GM23338 (cell line): Measurements from ENCODE around the gene COTL1. TPM values are rescaled to one million over a fixed set of nuclear protein-coding genes. Genes with fewer than 3 reads are reported as not detected.
A peak's percentile ranks its signal among the peaks of the same experiment; 100 is the strongest.

ENCODE experiments used
- ATAC-seq: fragments of 200-7000 bp; cut with Tn5 transposase; 3 replicates; pipeline ENCODE4 v1.9.1; 2020
- DNase-seq: peaks from one replicate; pipeline ENCODE4 v3.0.0-alpha.2; 2015; ENCODE audit warnings: low spot score
- H2AFZ ChIP-seq: fragments of 200-600 bp; sonication (generic); 2 replicates; pipeline ENCODE4 v1.8.0; 2016; ENCODE audit warnings: antibody characterized with exemption, mild to moderate bottlenecking, moderate library complexity
- H3F3A ChIP-seq: fragments of 200-600 bp; sonication (generic); replicated peaks from 2 replicates; pipeline ENCODE4 v1.8.0; 2017; ENCODE audit warnings: antibody characterized with exemption, mixed run types, low read depth
- H3K27ac ChIP-seq: fragments of 200-600 bp; sonication (generic); 2 replicates; pipeline ENCODE4 v1.6.1; 2016; ENCODE audit warnings: low read depth
- H3K27me3 ChIP-seq: fragments of 200-600 bp; sonication (generic); 2 replicates; pipeline ENCODE4 v1.8.0; 2016; ENCODE audit warnings: mild to moderate bottlenecking, mixed run types, moderate library complexity; ENCODE audit not compliant: insufficient read depth
- H3K36me3 ChIP-seq: fragments of 200-600 bp; sonication (generic); 2 replicates; pipeline ENCODE4 v1.8.0; 2016; ENCODE audit warnings: mild to moderate bottlenecking; ENCODE audit not compliant: insufficient read depth
- H3K4me1 ChIP-seq: fragments of 200-600 bp; sonication (generic); 2 replicates; pipeline ENCODE4 v1.8.0; 2016; ENCODE audit warnings: mild to moderate bottlenecking, moderate library complexity; ENCODE audit not compliant: insufficient read depth
- H3K4me2 ChIP-seq: fragments of 200-600 bp; sonication (generic); 2 replicates; pipeline ENCODE4 v1.7.1; 2017; ENCODE audit warnings: mixed run types
- H3K4me3 ChIP-seq: fragments of 200-600 bp; sonication (generic); 2 replicates; pipeline ENCODE4 v1.6.1; 2016; ENCODE audit warnings: mixed run types
- H3K79me2 ChIP-seq: fragments of 200-600 bp; sonication (generic); replicated peaks from 2 replicates; pipeline ENCODE4 v1.8.0; 2017; ENCODE audit warnings: mild to moderate bottlenecking; ENCODE audit not compliant: insufficient read depth
- H3K9me2 ChIP-seq: fragments of 200-600 bp; sonication (generic); 2 replicates; pipeline ENCODE4 v1.8.0; 2017; ENCODE audit not compliant: insufficient read depth
- H4K20me1 ChIP-seq: fragments of 200-600 bp; sonication (generic); replicated peaks from 2 replicates; pipeline ENCODE4 v1.8.0; 2017; ENCODE audit warnings: mild to moderate bottlenecking; ENCODE audit not compliant: insufficient read depth
- H3K27ac Mint-ChIP-seq: 2 replicates; pipeline ENCODE4 v1.8.0; 2020; ENCODE audit warnings: inconsistent platforms, mild to moderate bottlenecking, moderate library complexity, mixed read lengths
- H3K27me3 Mint-ChIP-seq: 3 replicates; pipeline ENCODE4 v1.8.0; 2022; ENCODE audit warnings: low read depth, mild to moderate bottlenecking, moderate library complexity, mixed read lengths, inconsistent platforms; ENCODE audit not compliant: insufficient read depth, poor library complexity
- H3K36me3 Mint-ChIP-seq: 3 replicates; pipeline ENCODE4 v1.8.0; 2021; ENCODE audit warnings: low read depth, mild to moderate bottlenecking, inconsistent platforms, moderate library complexity, mixed read lengths
- H3K4me1 Mint-ChIP-seq: 3 replicates; pipeline ENCODE4 v1.8.0; 2020; ENCODE audit warnings: mild to moderate bottlenecking, inconsistent platforms, mixed read lengths
- H3K4me3 Mint-ChIP-seq: 3 replicates; pipeline ENCODE4 v1.8.0; 2021; ENCODE audit warnings: moderate library complexity, mild to moderate bottlenecking, inconsistent platforms, mixed read lengths
- H3K9me3 Mint-ChIP-seq: 3 replicates; pipeline ENCODE4 v1.8.0; 2020; ENCODE audit warnings: moderate library complexity, mild to moderate bottlenecking, inconsistent platforms, mixed read lengths
- EZH2 ChIP-seq: fragments of 200-600 bp; sonication (generic); IDR thresholded peaks from one replicate; pipeline ENCODE4 v1.8.0; 2017; ENCODE audit warnings: antibody characterized with exemption, mild to moderate bottlenecking, low read depth; ENCODE audit not compliant: unreplicated experiment
- JUNB ChIP-seq: IDR thresholded peaks from one replicate; pipeline ENCODE4 v1.6.1; 2016; ENCODE audit warnings: antibody characterized with exemption; ENCODE audit not compliant: unreplicated experiment
- NANOG ChIP-seq: IDR thresholded peaks from 2 replicates; pipeline ENCODE4 v1.6.1; 2016; ENCODE audit warnings: antibody characterized with exemption, borderline replicate concordance
- POLR2AphosphoS5 ChIP-seq: IDR thresholded peaks from 2 replicates; pipeline ENCODE4 v1.6.1; 2016; ENCODE audit warnings: antibody characterized with exemption, low read depth
- REST ChIP-seq: IDR thresholded peaks from one replicate; pipeline ENCODE4 v1.6.1; 2018; ENCODE audit warnings: antibody characterized with exemption; ENCODE audit not compliant: unreplicated experiment
- STAT1 ChIP-seq: IDR thresholded peaks from one replicate; pipeline ENCODE4 v1.6.1; 2016; ENCODE audit warnings: antibody characterized with exemption; ENCODE audit not compliant: unreplicated experiment
- ZNF331 ChIP-seq: fragments of 250-450 bp; sonication (Bioruptor Pico); IDR thresholded peaks from 2 replicates; pipeline ENCODE4 v1.5.0; 2020; ENCODE audit warnings: low read depth, mild to moderate bottlenecking, moderate library complexity
- polyA plus RNA-seq: library from polyadenylated mRNA; unstranded; fragments of >200 nt; fragmentation: Nextera tagmentation; extraction: Ambion mirVana; gene quantifications from 2 replicates; pipeline ENCODE4 v1.2.1, GENCODE V29; 2016
- total RNA-seq: library from RNA; depleted of rRNA; stranded (reverse); fragments of >200 nt; shearing (Covaris generic); gene quantifications from 2 replicates; pipeline ENCODE4 v1.2.3, GENCODE V29; 2014
- TF ChIP-seq, protein P1 (sequence below): fragments of 250-450 bp; sonication (Bioruptor Pico); IDR thresholded peaks from 2 replicates; pipeline ENCODE4 v1.5.0; 2020; ENCODE audit warnings: mild to moderate bottlenecking, moderate library complexity
- TF ChIP-seq, protein P2 (sequence below): IDR thresholded peaks from 2 replicates; pipeline ENCODE4 v1.6.1; 2016; ENCODE audit warnings: antibody characterized with exemption

Gene COTL1
- total and polyA plus RNA-seq, 2 experiments from 2014 or later, result 117 to 166 TPM

- TF ChIP-seq EZH2, result no peak
- no peak for TF ChIP-seq POLR2AphosphoS5
- no peak for TF ChIP-seq REST
Observed at GRCh38 chr16:84617041-84617790, 662 bp downstream of the COTL1 start (continued).

- no peak for ATAC-seq
- Mint-ChIP-seq H3K36me3 (peaks cover 14% of the 10 kb centered on the region), H3K4me1 (peaks cover 48% of the 10 kb centered on the region), H3K27me3 (peaks cover 17% of the 10 kb centered on the region), H3K9me3 (no peaks in the 10 kb centered on the region; the same call in 2 of the 3 replicates), H3K27ac (no peak overlapping the region), H3K4me3 (peak overlapping the region; percentile 96)
- H3K4me3 ChIP-seq, result peak overlapping the region; percentile 90
- H3K9me2 ChIP-seq, result no peaks in the 10 kb centered on the region
- DNase-seq, result no peak
- 0 out of 2 replicates have a peak, but pooled peaks cover 10% of the 10 kb centered on the region for H3F3A ChIP-seq
- no peaks in the 10 kb centered on the region; the same call in 1 of the 2 replicates for H3K36me3 ChIP-seq
- H3K4me1 ChIP-seq, result peaks cover 15% of the 10 kb centered on the region
- peaks cover 13% of the 10 kb centered on the region for H3K27me3 ChIP-seq
- peaks cover 25% of the 10 kb centered on the region for H4K20me1 ChIP-seq
- H3K79me2 ChIP-seq, result peaks cover 58% of the 10 kb centered on the region
- no peak overlapping the region for H2AFZ ChIP-seq
- H3K27ac ChIP-seq, result no peak overlapping the region
- peak overlapping the region; percentile 97 for H3K4me2 ChIP-seq
- TF ChIP-seq NANOG, result no peak
- TF ChIP-seq ZNF331 (CRISPR knock-in tag), result no peak
- no peak for TF ChIP-seq POLR2AphosphoS5
- TF ChIP-seq, protein P1, sequence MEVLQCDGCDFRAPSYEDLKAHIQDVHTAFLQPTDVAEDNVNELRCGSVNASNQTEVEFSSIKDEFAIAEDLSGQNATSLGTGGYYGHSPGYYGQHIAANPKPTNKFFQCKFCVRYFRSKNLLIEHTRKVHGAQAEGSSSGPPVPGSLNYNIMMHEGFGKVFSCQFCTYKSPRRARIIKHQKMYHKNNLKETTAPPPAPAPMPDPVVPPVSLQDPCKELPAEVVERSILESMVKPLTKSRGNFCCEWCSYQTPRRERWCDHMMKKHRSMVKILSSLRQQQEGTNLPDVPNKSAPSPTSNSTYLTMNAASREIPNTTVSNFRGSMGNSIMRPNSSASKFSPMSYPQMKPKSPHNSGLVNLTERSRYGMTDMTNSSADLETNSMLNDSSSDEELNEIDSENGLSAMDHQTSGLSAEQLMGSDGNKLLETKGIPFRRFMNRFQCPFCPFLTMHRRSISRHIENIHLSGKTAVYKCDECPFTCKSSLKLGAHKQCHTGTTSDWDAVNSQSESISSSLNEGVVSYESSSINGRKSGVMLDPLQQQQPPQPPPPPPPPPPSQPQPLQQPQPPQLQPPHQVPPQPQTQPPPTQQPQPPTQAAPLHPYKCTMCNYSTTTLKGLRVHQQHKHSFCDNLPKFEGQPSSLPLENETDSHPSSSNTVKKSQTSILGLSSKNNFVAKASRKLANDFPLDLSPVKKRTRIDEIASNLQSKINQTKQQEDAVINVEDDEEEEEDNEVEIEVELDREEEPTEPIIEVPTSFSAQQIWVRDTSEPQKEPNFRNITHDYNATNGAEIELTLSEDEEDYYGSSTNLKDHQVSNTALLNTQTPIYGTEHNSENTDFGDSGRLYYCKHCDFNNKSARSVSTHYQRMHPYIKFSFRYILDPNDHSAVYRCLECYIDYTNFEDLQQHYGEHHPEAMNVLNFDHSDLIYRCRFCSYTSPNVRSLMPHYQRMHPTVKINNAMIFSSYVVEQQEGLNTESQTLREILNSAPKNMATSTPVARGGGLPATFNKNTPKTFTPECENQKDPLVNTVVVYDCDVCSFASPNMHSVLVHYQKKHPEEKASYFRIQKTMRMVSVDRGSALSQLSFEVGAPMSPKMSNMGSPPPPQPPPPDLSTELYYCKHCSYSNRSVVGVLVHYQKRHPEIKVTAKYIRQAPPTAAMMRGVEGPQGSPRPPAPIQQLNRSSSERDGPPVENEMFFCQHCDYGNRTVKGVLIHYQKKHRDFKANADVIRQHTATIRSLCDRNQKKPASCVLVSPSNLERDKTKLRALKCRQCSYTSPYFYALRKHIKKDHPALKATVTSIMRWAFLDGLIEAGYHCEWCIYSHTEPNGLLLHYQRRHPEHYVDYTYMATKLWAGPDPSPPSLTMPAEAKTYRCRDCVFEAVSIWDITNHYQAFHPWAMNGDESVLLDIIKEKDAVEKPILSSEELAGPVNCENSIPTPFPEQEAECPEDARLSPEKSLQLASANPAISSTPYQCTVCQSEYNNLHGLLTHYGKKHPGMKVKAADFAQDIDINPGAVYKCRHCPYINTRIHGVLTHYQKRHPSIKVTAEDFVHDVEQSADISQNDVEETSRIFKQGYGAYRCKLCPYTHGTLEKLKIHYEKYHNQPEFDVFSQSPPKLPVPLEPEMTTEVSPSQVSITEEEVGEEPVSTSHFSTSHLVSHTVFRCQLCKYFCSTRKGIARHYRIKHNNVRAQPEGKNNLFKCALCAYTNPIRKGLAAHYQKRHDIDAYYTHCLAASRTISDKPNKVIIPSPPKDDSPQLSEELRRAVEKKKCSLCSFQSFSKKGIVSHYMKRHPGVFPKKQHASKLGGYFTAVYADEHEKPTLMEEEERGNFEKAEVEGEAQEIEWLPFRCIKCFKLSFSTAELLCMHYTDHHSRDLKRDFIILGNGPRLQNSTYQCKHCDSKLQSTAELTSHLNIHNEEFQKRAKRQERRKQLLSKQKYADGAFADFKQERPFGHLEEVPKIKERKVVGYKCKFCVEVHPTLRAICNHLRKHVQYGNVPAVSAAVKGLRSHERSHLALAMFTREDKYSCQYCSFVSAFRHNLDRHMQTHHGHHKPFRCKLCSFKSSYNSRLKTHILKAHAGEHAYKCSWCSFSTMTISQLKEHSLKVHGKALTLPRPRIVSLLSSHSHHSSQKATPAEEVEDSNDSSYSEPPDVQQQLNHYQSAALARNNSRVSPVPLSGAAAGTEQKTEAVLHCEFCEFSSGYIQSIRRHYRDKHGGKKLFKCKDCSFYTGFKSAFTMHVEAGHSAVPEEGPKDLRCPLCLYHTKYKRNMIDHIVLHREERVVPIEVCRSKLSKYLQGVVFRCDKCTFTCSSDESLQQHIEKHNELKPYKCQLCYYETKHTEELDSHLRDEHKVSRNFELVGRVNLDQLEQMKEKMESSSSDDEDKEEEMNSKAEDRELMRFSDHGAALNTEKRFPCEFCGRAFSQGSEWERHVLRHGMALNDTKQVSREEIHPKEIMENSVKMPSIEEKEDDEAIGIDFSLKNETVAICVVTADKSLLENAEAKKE (CRISPR knock-in tag), result no peak
- no peak for TF ChIP-seq REST
- TF ChIP-seq JUNB, result no peak
- TF ChIP-seq, protein P2, sequence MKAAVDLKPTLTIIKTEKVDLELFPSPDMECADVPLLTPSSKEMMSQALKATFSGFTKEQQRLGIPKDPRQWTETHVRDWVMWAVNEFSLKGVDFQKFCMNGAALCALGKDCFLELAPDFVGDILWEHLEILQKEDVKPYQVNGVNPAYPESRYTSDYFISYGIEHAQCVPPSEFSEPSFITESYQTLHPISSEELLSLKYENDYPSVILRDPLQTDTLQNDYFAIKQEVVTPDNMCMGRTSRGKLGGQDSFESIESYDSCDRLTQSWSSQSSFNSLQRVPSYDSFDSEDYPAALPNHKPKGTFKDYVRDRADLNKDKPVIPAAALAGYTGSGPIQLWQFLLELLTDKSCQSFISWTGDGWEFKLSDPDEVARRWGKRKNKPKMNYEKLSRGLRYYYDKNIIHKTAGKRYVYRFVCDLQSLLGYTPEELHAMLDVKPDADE, result no peak
- TF ChIP-seq STAT1, result no peak
- no peak for TF ChIP-seq EZH2
Observed at GRCh38 chr16:84616515-84616914, 1.4 kb downstream of the COTL1 start.
